Astrocyte of the hippocampus (primary cell): ENCODE measurements around the gene GATA5.

Experiments
- DNase-seq: peaks from one replicate; pipeline ENCODE4 v3.0.0; 2011; ENCODE audit warnings: low read depth, low spot score

Gene GATA5

GRCh38 chr20:62487561-62488354 is 12.0 kb upstream of the GATA5 start:
- DNase-seq: no peak

GRCh38 chr20:62487118-62487517 is 11.3 kb upstream of the GATA5 start:
- no peak for DNase-seq

GRCh38 chr20:62486484-62486883 is 10.7 kb upstream of the GATA5 start:
- no peak for DNase-seq

- no peak for DNase-seq
Observed at GRCh38 chr20:62485701-62486089, 9.9 kb upstream of the GATA5 start.

GRCh38 chr20:62485062-62485700 is 9.4 kb upstream of the GATA5 start:
- DNase-seq: no peak

- DNase-seq: no peak
Observed at GRCh38 chr20:62484478-62484877, 8.7 kb upstream of the GATA5 start.

- no peak for DNase-seq
Observed at GRCh38 chr20:62483613-62484458, 8.0 kb upstream of the GATA5 start.

- no peak for DNase-seq
Observed at GRCh38 chr20:62482974-62483373, 7.2 kb upstream of the GATA5 start.

- no peak for DNase-seq
Observed at GRCh38 chr20:62482146-62482809, 6.5 kb upstream of the GATA5 start.

- DNase-seq: peak; percentile 15
Observed at GRCh38 chr20:62481425-62482145, 5.8 kb upstream of the GATA5 start.

- DNase-seq: no peak
Observed at GRCh38 chr20:62480318-62480717, 4.5 kb upstream of the GATA5 start.

GRCh38 chr20:62479656-62480055 is 3.9 kb upstream of the GATA5 start:
- no peak for DNase-seq

- DNase-seq: no peak
Observed at GRCh38 chr20:62479156-62479555, 3.4 kb upstream of the GATA5 start.

- no peak for DNase-seq
Observed at GRCh38 chr20:62477669-62478455, 2.1 kb upstream of the GATA5 start.

- DNase-seq: peak; percentile 16
Observed at GRCh38 chr20:62476056-62476838, 452 bp upstream of the GATA5 start.

GRCh38 chr20:62475027-62475771 is 596 bp downstream of the GATA5 start:
- DNase-seq: no peak

- no peak for DNase-seq
Observed at GRCh38 chr20:62474604-62475026, 1.2 kb downstream of the GATA5 start.

GRCh38 chr20:62473717-62474603 is 1.8 kb downstream of the GATA5 start:
- no peak for DNase-seq
